GOT3 (cell line): ENCODE data around the gene WRAP73.

Experiments
- DNase-seq: peaks from one replicate; lab custom pipeline; 2025; ENCODE audit warnings: mixed read lengths; lab: John Stamatoyannopoulos, UW

Gene WRAP73

GRCh38 chr1:3681898-3682806 is 32.2 kb upstream of the WRAP73 start:
- DNase-seq, result no peak

DNA sequence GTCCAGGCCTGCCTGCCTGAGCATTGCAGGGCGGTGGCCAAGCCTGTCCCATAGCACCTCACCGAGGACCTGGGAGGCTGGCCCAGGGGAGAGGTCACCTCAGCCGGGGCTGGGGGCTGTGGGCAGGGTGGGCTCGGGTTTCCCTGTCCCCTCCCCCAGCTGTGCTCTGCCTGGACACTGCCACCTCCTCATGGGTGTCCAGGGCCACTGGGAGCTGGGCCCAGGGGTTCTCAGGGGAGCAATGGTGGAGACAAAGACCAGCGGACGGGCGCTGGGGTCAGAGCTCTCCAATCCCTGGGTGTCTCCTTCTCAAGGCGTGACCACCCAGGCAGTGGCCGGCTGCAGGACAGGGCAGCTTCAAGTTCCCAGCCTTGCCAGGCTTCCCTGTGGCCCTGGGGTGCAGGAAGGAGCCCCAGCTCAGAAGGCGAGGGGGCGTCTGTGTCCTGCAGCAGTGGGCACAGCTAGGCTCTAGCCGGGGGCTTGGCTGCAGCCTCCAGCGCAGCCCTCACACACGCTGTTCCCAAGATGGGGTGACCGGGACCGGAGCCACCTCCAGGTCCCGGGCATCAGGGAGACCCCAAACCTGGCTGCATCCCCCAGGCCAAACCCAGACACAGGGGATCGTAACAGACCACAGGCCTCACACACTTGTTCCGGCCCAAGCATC is 31.5 kb upstream of the WRAP73 start:
- no peak for DNase-seq

DNA sequence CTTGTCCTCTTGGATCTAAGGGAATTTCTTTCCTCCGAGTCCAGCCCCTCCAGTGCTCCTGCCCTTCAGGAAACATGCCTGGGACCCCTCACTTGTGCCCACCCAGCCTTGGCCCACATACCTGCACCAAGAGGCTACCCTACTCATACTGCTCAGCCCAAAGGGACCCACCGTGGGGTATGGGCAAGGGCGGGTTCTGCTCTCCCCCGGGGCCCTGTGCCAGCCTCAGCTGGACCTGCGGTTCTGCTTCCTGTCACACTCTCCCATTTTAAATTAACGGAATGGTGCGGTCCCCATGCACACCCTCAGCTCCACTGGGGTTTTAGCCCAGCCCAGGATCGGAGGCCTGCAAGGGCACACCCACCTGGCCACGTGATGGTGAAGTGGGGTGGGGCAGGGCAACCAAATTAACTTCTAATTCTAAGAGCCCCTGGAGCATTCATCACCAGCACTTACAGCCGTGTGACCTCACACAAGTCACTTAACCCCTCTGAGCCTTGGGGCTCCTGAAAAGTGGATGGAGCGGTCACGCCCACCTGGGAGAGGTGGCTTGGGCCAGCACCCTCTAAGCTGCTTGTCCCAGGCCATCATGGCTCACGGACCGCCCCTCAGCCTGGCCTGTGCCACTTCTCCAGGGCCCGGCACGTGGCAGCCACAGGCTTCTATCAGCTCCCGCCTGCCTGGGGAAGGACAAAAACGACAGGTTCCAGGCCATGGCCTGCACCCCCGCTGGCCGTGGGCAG is 30.8 kb upstream of the WRAP73 start:
- DNase-seq, result no peak

- no peak for DNase-seq
These were observed 30.0 kb upstream of the WRAP73 start for GRCh38 chr1:3679799-3680453.

GRCh38 chr1:3679098-3679555 is 29.2 kb upstream of the WRAP73 start:
- no peak for DNase-seq

DNA sequence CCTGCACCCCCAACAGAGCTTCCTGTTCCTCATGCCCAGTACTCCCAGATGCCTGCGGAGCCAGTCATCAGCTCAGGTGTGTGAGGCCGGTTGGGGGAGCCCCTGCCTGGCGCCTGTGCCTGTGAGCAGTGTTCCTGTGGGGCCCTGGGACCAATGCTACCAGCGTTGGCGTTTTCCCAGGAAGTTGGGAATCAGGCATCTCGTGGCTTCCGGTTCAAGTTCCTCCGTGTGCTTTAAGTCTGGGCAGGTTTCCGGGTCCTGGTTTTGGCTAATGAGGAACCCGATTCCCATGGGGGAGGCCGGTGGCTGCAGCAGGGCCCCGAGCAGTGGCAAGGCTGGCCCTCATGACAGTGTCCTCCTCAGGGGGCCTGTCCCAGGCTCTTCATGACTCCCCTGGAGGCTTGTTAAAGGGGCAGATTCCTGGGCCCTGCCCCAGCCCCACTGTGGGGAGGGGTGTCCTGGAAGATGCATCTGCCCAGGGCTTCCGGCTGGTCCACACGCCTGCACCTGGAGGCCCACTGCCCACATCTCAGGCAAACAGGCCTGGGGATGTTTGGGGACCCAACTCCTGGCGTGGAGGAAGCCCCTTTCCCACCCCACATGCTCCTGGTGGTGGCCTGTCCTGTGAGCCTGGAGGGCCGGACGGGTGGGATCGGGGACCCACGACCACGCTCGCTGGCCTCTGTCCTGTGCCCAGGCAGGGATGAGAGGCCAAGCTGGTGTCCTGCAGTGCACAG is 28.6 kb upstream of the WRAP73 start:
- DNase-seq, result no peak

GRCh38 chr1:3677484-3677883 is 27.6 kb upstream of the WRAP73 start:
- no peak for DNase-seq

- no peak for DNase-seq
These were observed 26.9 kb upstream of the WRAP73 start for GRCh38 chr1:3676581-3677470.

DNA sequence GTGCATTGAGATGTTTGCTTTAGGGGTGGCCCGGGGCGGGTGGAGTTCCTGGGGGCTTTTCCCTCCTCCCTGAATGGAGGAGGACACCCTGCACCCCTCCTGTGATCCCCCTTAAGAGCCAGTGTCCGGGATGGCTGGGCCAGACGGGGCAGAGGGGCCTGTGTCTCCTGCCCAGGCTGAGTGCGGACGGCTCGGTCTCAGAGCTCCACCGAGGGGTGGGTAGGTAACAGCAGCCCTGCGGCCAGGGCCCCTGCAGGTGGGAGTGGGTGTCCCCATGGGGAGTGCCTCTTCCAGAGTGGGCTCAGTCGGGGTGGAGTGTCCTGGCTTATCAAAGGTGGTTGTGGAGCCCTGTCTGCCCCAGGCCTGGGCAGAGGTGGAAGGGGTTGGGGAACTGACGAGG is 25.5 kb upstream of the WRAP73 start:
- no peak for DNase-seq

GRCh38 chr1:3674100-3675094 is 24.5 kb upstream of the WRAP73 start:
- DNase-seq, result no peak

- no peak for DNase-seq
These were observed 23.6 kb upstream of the WRAP73 start for GRCh38 chr1:3673381-3674099.

GRCh38 chr1:3672971-3673361 is 23.1 kb upstream of the WRAP73 start:
- DNase-seq, result no peak

- DNase-seq, result no peak
These were observed 22.5 kb upstream of the WRAP73 start for GRCh38 chr1:3672231-3672970.

DNA sequence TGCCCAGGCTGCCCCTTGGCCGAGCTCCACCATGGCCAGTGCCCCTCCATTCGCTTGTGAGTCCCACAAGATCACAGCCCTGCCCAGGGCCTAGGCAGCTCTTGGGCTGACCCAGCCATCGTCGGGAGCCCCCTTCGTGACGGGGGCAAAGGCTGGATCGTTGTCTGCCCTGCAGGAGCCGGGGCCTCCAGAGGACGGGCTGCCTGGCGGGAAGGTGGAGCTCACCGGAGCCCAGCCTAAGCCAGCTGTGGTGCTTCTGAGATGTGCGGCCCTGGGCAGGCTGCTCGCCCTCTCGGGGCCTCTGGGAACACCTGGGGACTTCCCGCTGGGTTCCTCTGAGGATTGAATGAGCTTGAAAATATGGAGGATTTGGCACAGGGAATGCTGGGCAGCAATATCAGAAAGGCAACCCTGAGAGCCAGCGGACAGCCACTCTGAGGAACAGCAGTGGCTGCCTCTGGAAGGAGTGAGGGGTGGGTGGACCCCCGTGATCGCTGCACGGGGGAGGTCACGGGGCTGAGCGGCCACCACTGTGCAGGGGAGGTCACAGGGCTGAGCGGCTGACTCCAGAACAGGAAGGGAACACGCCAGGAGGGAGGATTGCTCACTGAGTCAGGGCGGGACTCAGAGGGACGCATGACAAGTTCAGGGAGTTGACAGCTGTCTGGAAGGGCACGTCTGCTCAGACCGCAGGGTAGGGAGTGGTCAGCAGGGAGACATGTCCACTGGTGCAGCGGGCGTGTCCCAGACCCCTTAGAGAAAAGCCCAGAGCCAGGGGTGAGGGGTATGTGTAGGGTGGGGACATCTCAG is 21.7 kb upstream of the WRAP73 start:
- DNase-seq, result no peak

DNA sequence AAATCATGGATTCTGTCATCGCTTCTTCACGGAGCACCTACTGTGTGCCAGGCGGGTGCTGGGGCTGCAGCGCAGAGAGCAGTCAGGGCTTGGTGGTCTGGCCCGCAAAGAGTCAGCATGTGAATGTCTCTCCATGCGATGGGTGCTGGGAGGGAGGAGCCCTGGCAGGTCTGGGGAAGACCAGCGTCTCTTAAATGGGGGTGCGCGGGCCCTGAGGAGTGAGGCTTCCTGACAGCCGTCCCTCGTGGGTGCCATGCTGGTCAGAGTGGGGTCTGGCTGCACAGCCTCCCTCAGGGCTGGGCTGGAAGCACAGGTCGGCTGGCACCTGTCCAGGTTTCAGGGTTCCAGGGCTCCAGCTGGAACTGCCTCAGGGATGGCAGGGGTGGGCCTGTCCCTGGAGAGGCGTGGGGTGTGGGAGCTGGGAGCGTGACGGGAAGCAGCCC is 20.9 kb upstream of the WRAP73 start:
- DNase-seq, result no peak

GRCh38 chr1:3669971-3670431 is 20.1 kb upstream of the WRAP73 start:
- DNase-seq, result no peak

GRCh38 chr1:3669421-3669821 is 19.5 kb upstream of the WRAP73 start:
- no peak for DNase-seq
